K562 (cell line): ENCODE measurements around the gene HDAC6. TPM values are rescaled to one million over a fixed set of nuclear protein-coding genes. Genes with fewer than 3 reads are reported as not detected.

Experiments used
- ATAC-seq: fragments of 200-7000 bp; cut with Tn5 transposase; 3 replicates; pipeline ENCODE4 v1.9.1; 2020; ENCODE audit warnings: moderate library complexity
- BruUV-seq: library from RNA; stranded (reverse); fragments of 400-500 nt; replicated peaks from 2 replicates; lab custom pipeline; 2021; lab: Mats Ljungman, UMichigan
- CTCF ChIA-PET: fragments of 300-600 bp; formaldehyde crosslinking; extraction: SDS; loops from one replicate; lab custom pipeline; 2021; ENCODE audit warnings: low intra/inter-chr PET ratio; lab: Yijun Ruan, JAX
- POLR2A ChIA-PET: fragments of 300-600, 350-650 bp; sonication (Branson Sonifier 250); formaldehyde crosslinking; extraction: SDS; loops from one replicate; lab custom pipeline; 2021; ENCODE audit warnings: antibody characterized with exemption, inconsistent platforms; lab: Yijun Ruan, JAX
- DNase-seq, 4 experiments: peaks; one replicate each; pipeline versions ENCODE4 v3.0.0 to v3.0.0-alpha.2; 2011 to 2018; ENCODE audit warnings: low spot score in 3 of 4, mixed read lengths in 3 of 4; ENCODE audit errors: extremely low read depth in 1 of 4
- FAIRE-seq: peaks from 2 replicates; lab custom pipeline; 2011; peaks lifted over from hg19 to GRCh38; lab: Jason Lieb, UNC
- H2AFZ ChIP-seq: 2 replicates; pipeline ENCODE4 v1.6.0; 2011; ENCODE audit warnings: low read depth, low read length, control low read depth, inconsistent platforms
- H3K27ac ChIP-seq: fragments of 200-600 bp; 3 replicates; pipeline ENCODE4 v1.8.0; 2011; ENCODE audit warnings: low read depth, mild to moderate bottlenecking, control low read depth, inconsistent platforms, low read length, moderate library complexity, mixed read lengths; ENCODE audit errors: extremely low read depth
- H3K27me3 ChIP-seq, 2 experiments: fragments of 300-600 bp in 1 of 2; 2 replicates in 1 of 2; 3 replicates in 1 of 2; pipeline versions ENCODE4 v1.6.0 to v1.8.0; 2011; ENCODE audit warnings: inconsistent platforms in 2 of 2, low read length in 2 of 2, mild to moderate bottlenecking in 1 of 2, mixed read lengths in 1 of 2, moderate library complexity in 1 of 2; ENCODE audit not compliant: control insufficient read depth in 2 of 2, insufficient read depth in 2 of 2
- H3K36me3 ChIP-seq: fragments of 300-600 bp; 3 replicates; pipeline ENCODE4 v1.8.0; 2011; ENCODE audit warnings: mild to moderate bottlenecking, low read length, inconsistent platforms; ENCODE audit not compliant: control insufficient read depth, insufficient read depth
- H3K4me1 ChIP-seq, 2 experiments: fragments of 200-600 bp in 1 of 2; replicated peaks in 1 of 2; 2 replicates in 1 of 2; 3 replicates in 1 of 2; pipeline versions ENCODE4 v1.5.1 to v1.8.0; 2011; ENCODE audit warnings: inconsistent platforms in 2 of 2, low read length in 2 of 2, mild to moderate bottlenecking in 1 of 2, mixed read lengths in 1 of 2, moderate library complexity in 1 of 2; ENCODE audit not compliant: control insufficient read depth in 2 of 2, insufficient read depth in 2 of 2
- H3K4me2 ChIP-seq: 2 replicates; pipeline ENCODE4 v1.6.1; 2011; ENCODE audit warnings: low read length, control low read depth, inconsistent platforms, mixed read lengths; ENCODE audit not compliant: insufficient read depth
- H3K4me3 ChIP-seq: fragments of 200-600 bp; sonication (generic), shearing (Covaris generic); 2 replicates; pipeline ENCODE4 v1.5.1; 2016; ENCODE audit warnings: control low read depth, inconsistent platforms
- H3K79me2 ChIP-seq: fragments of 200-600 bp; 3 replicates; pipeline ENCODE4 v1.8.0; 2011; ENCODE audit warnings: low read length, inconsistent platforms; ENCODE audit not compliant: control insufficient read depth, insufficient read depth
- H3K9ac ChIP-seq, 2 experiments: 2 replicates each; pipeline versions ENCODE4 v1.6.0 to v1.6.1; 2011; ENCODE audit warnings: low read depth in 2 of 2, low read length in 2 of 2, control low read depth in 1 of 2, inconsistent platforms in 1 of 2, mild to moderate bottlenecking in 1 of 2, mixed read lengths in 1 of 2; ENCODE audit not compliant: insufficient read depth in 1 of 2
- H3K9me1 ChIP-seq: one replicate; pipeline ENCODE4 v1.6.0; 2011; ENCODE audit warnings: inconsistent platforms, mild to moderate bottlenecking, low read length, moderate library complexity; ENCODE audit not compliant: control insufficient read depth, insufficient read depth
- H3K9me3 ChIP-seq: replicated peaks from 2 replicates; pipeline ENCODE4 v1.5.1; 2011; ENCODE audit warnings: low read depth, low read length, inconsistent platforms; ENCODE audit not compliant: control insufficient read depth, insufficient read depth
- H4K20me1 ChIP-seq: replicated peaks from 2 replicates; pipeline ENCODE4 v1.6.1; 2011; ENCODE audit warnings: low read length, inconsistent platforms, mixed read lengths; ENCODE audit not compliant: control insufficient read depth, insufficient read depth
- ERF ChIP-seq: fragments of 450-650 bp; formaldehyde crosslinking; IDR thresholded peaks from 2 replicates; pipeline ENCODE4 v1.4.0; 2020; ENCODE audit warnings: mild to moderate bottlenecking, mixed read lengths
- KDM5B ChIP-seq: fragments of 200-600 bp; sonication (generic); IDR thresholded peaks from 2 replicates; pipeline ENCODE4 v1.6.1; 2012; ENCODE audit warnings: low read depth, mild to moderate bottlenecking, moderate library complexity, low read length, control low read depth, inconsistent platforms; ENCODE audit not compliant: insufficient replicate concordance
- STAG1 ChIP-seq: sonication (generic); formaldehyde crosslinking; IDR thresholded peaks from 2 replicates; pipeline ENCODE4 v1.5.0; 2020; ENCODE audit warnings: missing genetic modification reagents, borderline replicate concordance
- ZNF133 ChIP-seq: fragments of 250-450 bp; sonication (Bioruptor Pico); IDR thresholded peaks from 2 replicates; pipeline ENCODE4 v1.4.0; 2020; ENCODE audit warnings: mild to moderate bottlenecking
- ZNF23 ChIP-seq: fragments of 250-450 bp; sonication (Bioruptor Pico); IDR thresholded peaks from 2 replicates; pipeline ENCODE4 v1.4.0; 2020; ENCODE audit warnings: mild to moderate bottlenecking
- ZNF445 ChIP-seq: fragments of 250-450 bp; sonication (Bioruptor Pico); IDR thresholded peaks from 2 replicates; pipeline ENCODE4 v1.4.0; 2020; ENCODE audit warnings: low read depth, mild to moderate bottlenecking, moderate library complexity
- ZNF586 ChIP-seq: fragments of 450-650 bp; formaldehyde crosslinking; conservative IDR thresholded peaks from 2 replicates; pipeline ENCODE4 v1.4.0; 2020; ENCODE audit warnings: mild to moderate bottlenecking, moderate library complexity
- WGBS: fragments of 100-300 bp; shearing (Covaris generic); methylation state at CpG from one replicate; pipeline ENCODE4 v1.1.6; 2016; ENCODE audit warnings: low coverage, mixed read lengths; ENCODE audit not compliant: insufficient coverage; ENCODE audit errors: missing lambda C conversion rate; 5-methylcytosine and 5-hydroxymethylcytosine counted together
- in situ Hi-C: fragments of 300-500 bp; cut with MboI; formaldehyde crosslinking; loops from 4 replicates; pipeline ENCODE4 v1.15.0; 2018; ENCODE audit warnings: inconsistent platforms, mixed read lengths
- intact Hi-C: fragments of 100-400 bp; cut with micrococcal nuclease; formaldehyde crosslinking; loops from 2 replicates; pipeline ENCODE4 v1.14.2; 2022
- polyA plus RNA-seq, 8 experiments: library from polyadenylated mRNA; depleted of rRNA in 4 of 8; stranded (reverse) in 5 of 8; unstranded in 3 of 8; fragments of >200 nt; fragmentation: Nextera tagmentation in 2 of 8; fragmentation: Illumina TruSeq in 1 of 8; extraction: Ambion mirVana in 2 of 8; extraction: Trizol in 1 of 8; gene quantifications; 2 replicates each; pipeline versions ENCODE4 v1.2.1 to v1.2.3, GENCODE V29; 2011 to 2014; ENCODE audit warnings: inconsistent platforms in 1 of 8, missing spikeins in 1 of 8
- total RNA-seq, 7 experiments: library from RNA; depleted of rRNA in 6 of 7; stranded (reverse); fragments of >200 nt in 6 of 7; fragmentation: Illumina TruSeq in 2 of 7; extraction: Trizol in 2 of 7; gene quantifications; 2 replicates each; pipeline versions ENCODE4 v1.2.1 to v1.2.3, GENCODE V29; 2011 to 2021; ENCODE audit warnings: low replicate concordance in 1 of 7

The HDAC6 gene
- total and polyA plus RNA-seq, 9 of the 15 experiments (the other 6 are each of a cell fraction or from before 2014, with no cell fraction given): 29.9 to 101 (median 71.2) TPM

DNA sequence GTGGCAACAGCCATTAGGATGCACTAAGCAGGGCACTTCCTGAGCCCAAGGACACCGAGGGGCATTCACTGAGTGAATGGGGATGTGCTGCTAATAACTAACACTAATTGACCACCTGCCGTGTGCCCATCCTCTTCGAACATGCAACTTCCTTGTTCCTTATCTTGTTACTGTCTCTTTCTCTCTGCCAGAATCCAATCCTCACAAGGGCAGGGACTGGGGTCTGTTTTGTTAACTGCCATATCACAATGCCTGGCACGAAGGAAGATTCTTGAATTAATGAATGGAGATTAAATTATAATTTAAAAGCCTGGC is 25.7 kb downstream of the HDAC6 start:
- Histone ChIP-seq H3K79me2 (no peaks in the 10 kb centered on the region), H3K9me3 (peaks cover 2% of the 10 kb centered on the region; the same call in 1 of the 2 replicates), H3K9ac (no peak overlapping the region), H2AFZ (no peak overlapping the region), H3K27ac (no peak overlapping the region), H4K20me1 (no peaks in the 10 kb centered on the region), H3K9me1 (no peaks in the 10 kb centered on the region), H3K4me3 (no peak overlapping the region), H3K36me3 (peaks cover 22% of the 10 kb centered on the region; the same call in 2 of the 3 replicates), H3K4me1 (peaks cover 0 to 24% of the 10 kb centered on the region in 2 experiments; a peak in 2 of 5 replicates), H3K4me2 (no peak overlapping the region), H3K27me3 (no peaks in the 10 kb centered on the region)
- intact Hi-C loops (no loop called here), in situ Hi-C loops (no loop called here)
- DNase-seq: no peak
- ChIA-PET POLR2A (no interaction called here), CTCF (no interaction called here)
- TF ChIP-seq ZNF586 (CRISPR knock-in tag) (no peak), KDM5B (no peak), ZNF445 (CRISPR knock-in tag) (no peak), ZNF133 (no peak), STAG1 (CRISPR knock-in tag) (no peak), ERF (no peak), ZNF23 (CRISPR knock-in tag) (no peak)
- no peak for ATAC-seq
- 79% methylated on average over 3 of the region's 4 CpGs for WGBS
- BruUV-seq: no TSS peak
- FAIRE-seq: no peak
